PC-3 (cell line): ENCODE results near the gene IER5L. TPM values are rescaled to one million over a fixed set of nuclear protein-coding genes. Genes with fewer than 3 reads are reported as not detected.

Experiments used
- ATAC-seq: fragments of 200-7000 bp; cut with Tn5 transposase; 2 replicates; pipeline ENCODE4 v1.9.1; 2020; ENCODE audit warnings: mild to moderate bottlenecking, moderate library complexity
- BruUV-seq: library from RNA; stranded (reverse); fragments of 400-500 nt; replicated peaks from 2 replicates; lab custom pipeline; 2021; lab: Mats Ljungman, UMichigan
- CTCF ChIA-PET: fragments of 300-600 bp; sonication (Branson Sonifier 250); formaldehyde crosslinking; loops from one replicate; lab custom pipeline; 2022; ENCODE audit warnings: antibody characterized with exemption; lab: Charles Lee
- POLR2A ChIA-PET: fragments of 300-600 bp; sonication (Branson Sonifier 250); formaldehyde crosslinking; loops from one replicate; lab custom pipeline; 2022; ENCODE audit warnings: antibody characterized with exemption; ENCODE audit not compliant: unreplicated experiment; lab: Charles Lee
- DNase-seq: peaks from one replicate; pipeline ENCODE4 v3.0.0-alpha.2; 2015
- H2AFZ ChIP-seq: fragments of 300-600 bp; sonication (generic); 2 replicates; pipeline ENCODE4 v1.6.0; 2016; ENCODE audit warnings: antibody characterized with exemption, low read length
- H3F3A ChIP-seq: fragments of 300-600 bp; sonication (generic); one replicate; pipeline ENCODE4 v1.6.0; 2017; ENCODE audit warnings: antibody characterized with exemption, low read length, control low read depth, mild to moderate bottlenecking; ENCODE audit not compliant: unreplicated experiment
- H3K27ac ChIP-seq: fragments of 300-600 bp; sonication (generic); 2 replicates; pipeline ENCODE4 v1.5.1; 2016; ENCODE audit warnings: mild to moderate bottlenecking, low read length
- H3K27me3 ChIP-seq: fragments of 300-600 bp; sonication (generic); 2 replicates; pipeline ENCODE4 v1.6.1; 2016; ENCODE audit warnings: low read length, mixed read lengths
- H3K36me3 ChIP-seq: fragments of 300-600 bp; sonication (generic); 2 replicates; pipeline ENCODE4 v1.6.1; 2016; ENCODE audit warnings: low read depth, mixed run types, low read length, mixed read lengths
- H3K4me1 ChIP-seq: fragments of 300-600 bp; sonication (generic); 2 replicates; pipeline ENCODE4 v1.5.1; 2016; ENCODE audit warnings: low read length; ENCODE audit not compliant: insufficient read depth
- H3K4me2 ChIP-seq: fragments of 300-600 bp; sonication (generic); 2 replicates; pipeline ENCODE4 v1.6.0; 2016; ENCODE audit warnings: low read length
- H3K4me3 ChIP-seq: fragments of 300-600 bp; sonication (generic); 2 replicates; pipeline ENCODE4 v1.5.1; 2016; ENCODE audit warnings: mild to moderate bottlenecking, low read length, mixed read lengths
- H3K79me2 ChIP-seq: fragments of 300-600 bp; sonication (generic); 2 replicates; pipeline ENCODE4 v1.6.1; 2017; ENCODE audit warnings: low read length, mixed read lengths
- H3K9ac ChIP-seq: fragments of 300-600 bp; sonication (generic); 2 replicates; pipeline ENCODE4 v1.6.0; 2016; ENCODE audit warnings: mild to moderate bottlenecking, low read length
- H3K9me2 ChIP-seq: fragments of 300-600 bp; sonication (generic); replicated peaks from 2 replicates; pipeline ENCODE4 v1.6.1; 2016; ENCODE audit warnings: mixed run types, low read length, mixed read lengths
- H3K9me3 ChIP-seq: fragments of 300-600 bp; sonication (generic); 2 replicates; pipeline ENCODE4 v1.6.1; 2016; ENCODE audit warnings: low read length, mixed read lengths
- H4K20me1 ChIP-seq: fragments of 300-600 bp; sonication (generic); 2 replicates; pipeline ENCODE4 v1.6.1; 2016; ENCODE audit warnings: low read length, mixed read lengths
- EZH2 ChIP-seq: fragments of 300-600 bp; sonication (generic); IDR thresholded peaks from one replicate; pipeline ENCODE4 v1.6.1; 2017; ENCODE audit warnings: antibody characterized with exemption, mild to moderate bottlenecking, low read length; ENCODE audit not compliant: unreplicated experiment
- EZH2phosphoT487 ChIP-seq: fragments of 300-600 bp; sonication (generic); IDR thresholded peaks from 2 replicates; pipeline ENCODE4 v1.6.1; 2018; ENCODE audit warnings: mild to moderate bottlenecking, antibody characterized with exemption, low read length, borderline replicate concordance
- intact Hi-C: fragments of 100-400 bp; cut with micrococcal nuclease; formaldehyde crosslinking; loops from 2 replicates; pipeline ENCODE4 v1.9.0; 2023
- total RNA-seq: library from RNA; depleted of rRNA; stranded (reverse); fragments of >200 nt; gene quantifications from 2 replicates; pipeline ENCODE4 v1.2.3, GENCODE V29; 2014
- TF ChIP-seq, protein P1 (sequence below): fragments of 300-600 bp; sonication (generic); conservative IDR thresholded peaks from 2 replicates; pipeline ENCODE4 v1.5.1; 2017; ENCODE audit warnings: antibody characterized with exemption, low read depth, mild to moderate bottlenecking, low read length

The IER5L gene
- total RNA-seq, 1 experiment from 2014 or later = 46.1 TPM

DNA sequence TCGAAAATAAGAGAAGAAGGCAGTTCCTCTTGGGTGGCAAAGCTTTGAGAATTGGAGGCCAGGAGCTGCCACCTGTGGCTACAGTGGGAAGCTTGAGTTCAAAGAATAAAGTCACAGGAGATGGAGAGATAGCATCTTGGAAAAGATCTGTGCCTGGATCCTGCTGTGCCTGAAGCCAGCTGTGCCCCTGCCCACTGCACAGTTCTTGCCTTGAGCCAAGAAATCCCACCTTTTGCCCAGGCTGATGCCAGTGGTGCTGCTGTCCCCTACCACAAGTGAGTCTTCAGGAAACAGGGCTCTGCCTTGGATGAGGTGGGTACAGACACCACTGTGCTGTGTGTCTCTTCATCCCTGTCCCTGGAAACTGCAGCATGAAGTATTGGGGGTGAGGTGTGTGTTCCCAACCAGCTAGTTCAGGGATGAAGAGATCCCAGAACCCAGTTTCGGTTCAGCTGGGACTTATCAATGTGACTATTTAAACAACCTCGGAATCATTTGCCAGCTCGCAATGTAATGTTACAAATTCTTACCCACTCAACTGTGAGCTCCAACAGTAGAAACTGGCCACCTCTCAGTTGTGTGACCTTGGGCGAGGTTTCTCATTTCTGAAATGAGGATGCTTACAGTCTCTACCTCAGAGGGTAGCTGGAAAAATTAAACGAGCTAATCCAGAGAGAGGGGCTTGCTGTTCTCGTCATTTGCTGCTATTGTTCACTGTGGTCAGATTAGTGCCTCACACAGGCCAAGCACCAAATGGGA lies 5.9 kb downstream of the IER5L start:
- H3K4me1 ChIP-seq = peaks cover 48% of the 10 kb centered on the region
- CTCF ChIA-PET = interaction anchor here (0.7 kb wide), 1 partner anchor 40 kb away, joined by 4 read pairs; no protein-coding TSS in a partner anchor
- no peaks in the 10 kb centered on the region for H3K9me3 ChIP-seq
- H2AFZ ChIP-seq = no peak overlapping the region
- no peaks in the 10 kb centered on the region for H3F3A ChIP-seq
- intact Hi-C loops = loop anchor here (10.0 kb wide), 1 partner anchor 163 kb away; no protein-coding TSS in a partner anchor
- no TSS peak for BruUV-seq
- H3K9ac ChIP-seq = no peak overlapping the region
- no peak overlapping the region for H3K27ac ChIP-seq
- TF ChIP-seq EZH2 (no peak), EZH2phosphoT487 (no peak)
- TF ChIP-seq, protein P1, sequence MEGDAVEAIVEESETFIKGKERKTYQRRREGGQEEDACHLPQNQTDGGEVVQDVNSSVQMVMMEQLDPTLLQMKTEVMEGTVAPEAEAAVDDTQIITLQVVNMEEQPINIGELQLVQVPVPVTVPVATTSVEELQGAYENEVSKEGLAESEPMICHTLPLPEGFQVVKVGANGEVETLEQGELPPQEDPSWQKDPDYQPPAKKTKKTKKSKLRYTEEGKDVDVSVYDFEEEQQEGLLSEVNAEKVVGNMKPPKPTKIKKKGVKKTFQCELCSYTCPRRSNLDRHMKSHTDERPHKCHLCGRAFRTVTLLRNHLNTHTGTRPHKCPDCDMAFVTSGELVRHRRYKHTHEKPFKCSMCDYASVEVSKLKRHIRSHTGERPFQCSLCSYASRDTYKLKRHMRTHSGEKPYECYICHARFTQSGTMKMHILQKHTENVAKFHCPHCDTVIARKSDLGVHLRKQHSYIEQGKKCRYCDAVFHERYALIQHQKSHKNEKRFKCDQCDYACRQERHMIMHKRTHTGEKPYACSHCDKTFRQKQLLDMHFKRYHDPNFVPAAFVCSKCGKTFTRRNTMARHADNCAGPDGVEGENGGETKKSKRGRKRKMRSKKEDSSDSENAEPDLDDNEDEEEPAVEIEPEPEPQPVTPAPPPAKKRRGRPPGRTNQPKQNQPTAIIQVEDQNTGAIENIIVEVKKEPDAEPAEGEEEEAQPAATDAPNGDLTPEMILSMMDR = no peak
- no peaks in the 10 kb centered on the region for H3K9me2 ChIP-seq
- H3K36me3 ChIP-seq = no peaks in the 10 kb centered on the region
- H3K27me3 ChIP-seq = no peaks in the 10 kb centered on the region
- no peak overlapping the region for H3K4me3 ChIP-seq
- peaks cover 17% of the 10 kb centered on the region for H3K79me2 ChIP-seq
- H4K20me1 ChIP-seq = no peaks in the 10 kb centered on the region
- no peak overlapping the region for H3K4me2 ChIP-seq
- ATAC-seq (no peak), DNase-seq (no peak)
- POLR2A ChIA-PET = no interaction called here

DNA sequence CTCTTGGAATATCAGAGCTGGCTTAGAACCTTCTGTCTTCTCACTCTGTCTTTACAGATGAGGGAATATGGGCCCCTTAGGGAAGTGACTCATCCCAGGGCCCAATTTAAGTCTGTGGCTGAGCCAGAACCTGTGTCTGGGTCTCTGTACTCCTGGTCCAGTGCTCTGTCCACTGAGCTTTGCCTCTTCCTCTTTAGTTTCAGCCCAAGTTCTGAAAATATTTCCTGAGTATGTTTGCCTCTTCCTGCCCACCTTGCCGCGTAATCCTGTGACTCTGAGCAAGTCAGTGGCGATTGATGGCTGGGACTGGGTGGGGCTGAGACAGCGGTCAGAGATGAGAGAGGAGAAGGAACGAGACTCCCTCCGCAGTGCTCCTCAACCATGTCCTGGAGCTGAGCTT lies 7.8 kb downstream of the IER5L start:
- BruUV-seq = no TSS peak
- Histone ChIP-seq H3K4me1 (peaks cover 54% of the 10 kb centered on the region), H3K4me2 (peak overlapping the region; percentile 65), H3K27ac (peak overlapping the region; percentile 77), H2AFZ (peak overlapping the region; percentile 57), H3K4me3 (no peak overlapping the region; the same call in 1 of the 2 replicates), H3F3A (no peaks in the 10 kb centered on the region), H3K9me3 (no peaks in the 10 kb centered on the region), H3K79me2 (0 out of 2 replicates have a peak, but pooled peaks cover under 1% of the 10 kb centered on the region), H3K9ac (peak overlapping the region; percentile 13; the same call in 1 of the 2 replicates), H3K9me2 (no peaks in the 10 kb centered on the region), H3K27me3 (no peaks in the 10 kb centered on the region), H3K36me3 (no peaks in the 10 kb centered on the region), H4K20me1 (no peaks in the 10 kb centered on the region)
- DNase-seq = peak; percentile 70
- no peak for TF ChIP-seq EZH2
- TF ChIP-seq EZH2phosphoT487 = no peak
- TF ChIP-seq, protein P1 = no peak
- ChIA-PET POLR2A (no interaction called here), CTCF (interaction anchor here (1.0 kb wide), 1 partner anchor 28 kb away, joined by 3 read pairs; no protein-coding TSS in a partner anchor)
- intact Hi-C loops = loop anchor here (10.0 kb wide), 1 partner anchor 165 kb away; no protein-coding TSS in a partner anchor
- ATAC-seq = peak; percentile 6
